Fibroblast of villous mesenchyme (primary cell): ENCODE data around the gene SLC6A4. TPM values are rescaled to one million over a fixed set of nuclear protein-coding genes. Genes with fewer than 3 reads are reported as not detected.
"Not testable (repeated sequence)": the region's sequence is repeated elsewhere in the genome, so short reads cannot be mapped to it uniquely, and the experiment has no call there.

Experiments used
- DNase-seq: peaks from one replicate; pipeline ENCODE4 v3.0.0-alpha.2; 2010; ENCODE audit warnings: low read depth
- H3K4me3 ChIP-seq: 2 replicates; pipeline ENCODE4 v1.5.1; 2011; ENCODE audit warnings: low read depth, mild to moderate bottlenecking, low read length
- CTCF ChIP-seq: IDR thresholded peaks from 2 replicates; pipeline ENCODE4 v1.5.1; 2012; ENCODE audit warnings: low read depth, mild to moderate bottlenecking, low read length; ENCODE audit not compliant: insufficient read depth
- small RNA-seq: library from RNA; depleted of rRNA; stranded (forward); fragments of <200 nt; gene quantifications from one replicate; pipeline ENCODE3, GENCODE V24; 2012
- total RNA-seq: library from RNA; depleted of rRNA; stranded (reverse); fragments of >200 nt; gene quantifications from 2 replicates; pipeline ENCODE4 v1.2.3, GENCODE V29; 2012

The SLC6A4 gene
- total RNA-seq, 1 donor = not detected

GRCh38 chr17:30158896-30159625, 76.4 kb downstream of the SLC6A4 start:
- no peak overlapping the region for H3K4me3 ChIP-seq
- DNase-seq = no peak
- TF ChIP-seq CTCF = no peak

DNA sequence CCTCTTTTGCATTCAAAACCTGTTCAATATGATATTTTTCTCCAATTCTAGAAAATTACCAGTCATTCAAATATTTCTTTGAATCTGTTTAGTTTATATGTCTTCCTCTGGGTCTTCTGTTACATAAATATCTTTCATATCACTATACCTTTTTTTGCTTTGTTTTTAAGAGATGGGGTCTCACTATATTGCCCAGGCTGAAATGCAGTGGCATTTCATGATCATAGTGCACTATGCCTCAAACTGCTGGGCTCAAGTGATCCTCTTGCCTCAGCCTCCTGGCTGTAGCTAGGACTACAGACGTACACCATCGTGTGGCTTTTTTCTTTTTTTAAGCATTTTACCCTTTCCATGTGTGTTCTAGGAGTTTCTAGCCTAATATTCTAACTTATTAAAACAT, 80.1 kb downstream of the SLC6A4 start:
- TF ChIP-seq CTCF = no peak
- no peak for DNase-seq
- no peak overlapping the region for H3K4me3 ChIP-seq

- no peak for DNase-seq
- no peak overlapping the region for H3K4me3 ChIP-seq
- TF ChIP-seq CTCF = no peak
These were observed 82.0 kb downstream of the SLC6A4 start for GRCh38 chr17:30153463-30153862.

DNA sequence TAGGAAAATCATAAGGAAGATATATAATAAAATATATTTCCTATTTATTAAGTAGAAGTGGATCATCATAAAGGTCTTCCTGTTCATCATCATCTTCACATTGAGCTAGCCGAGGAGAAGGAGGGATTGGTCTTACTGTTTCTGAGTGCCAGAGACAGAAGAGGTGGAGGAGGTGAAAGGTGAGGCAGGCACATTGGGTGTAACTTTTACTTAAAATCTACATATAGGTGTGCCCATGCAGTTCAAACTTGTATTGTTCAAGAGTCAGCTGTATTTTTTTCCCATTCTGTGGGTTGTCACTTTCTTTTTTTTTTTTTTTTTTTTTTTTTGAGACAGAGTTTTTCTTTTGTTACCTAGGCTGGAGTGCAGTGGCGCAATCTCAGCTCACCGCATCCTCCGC, 84.0 kb downstream of the SLC6A4 start:
- TF ChIP-seq CTCF = no peak
- no peak for DNase-seq

DNA sequence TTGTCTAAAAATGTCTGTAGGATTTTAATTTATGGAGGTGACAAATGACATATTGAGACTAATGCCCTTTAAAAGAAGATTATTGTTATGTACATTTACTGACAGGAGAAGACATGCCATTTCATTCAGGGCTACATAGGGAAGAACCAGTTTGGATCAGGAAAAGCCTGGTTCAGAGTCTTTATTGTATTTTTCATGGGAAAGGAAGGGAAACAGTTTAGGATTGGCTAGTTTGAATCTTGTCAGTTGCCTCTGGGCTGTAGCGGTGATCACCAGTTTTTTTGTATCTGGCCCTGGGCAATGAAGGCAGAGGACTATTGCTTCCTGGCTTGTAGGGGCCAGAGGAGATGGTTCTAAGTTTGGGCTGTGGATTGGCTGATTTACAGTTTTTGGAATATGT, 87.1 kb downstream of the SLC6A4 start:
- TF ChIP-seq CTCF = no peak
- DNase-seq = no peak
- no peak overlapping the region for H3K4me3 ChIP-seq

More for the DNA sequence above, 84.0 kb downstream of the SLC6A4 start:
- H3K4me3 ChIP-seq = no peak overlapping the region

GRCh38 chr17:30147860-30148259, 87.6 kb downstream of the SLC6A4 start:
- peak; percentile 22 for DNase-seq
- not testable (repeated sequence) for H3K4me3 ChIP-seq

Small RNAs within 50 kb of the gene (small RNA-seq; reads per million reads assigned to genes)
- 9.9 reads per million, percentile 90 among the genes with 10 or more reads in this experiment for gene RF00154

Other genes with a start within 250 kb of the SLC6A4 start
- 10.8 and 13.2 TPM in 2 replicates for gene NSRP1, start 118.9 kb downstream of the SLC6A4 start, total RNA-seq
- gene BLMH, start 56.2 kb upstream of the SLC6A4 start, total RNA-seq = 31.1 and 31.9 TPM in 2 replicates
- gene TMIGD1, start 98.4 kb upstream of the SLC6A4 start, total RNA-seq = not detected in 2 replicates
- gene CPD, start 143.2 kb upstream of the SLC6A4 start, total RNA-seq = 116 and 177 TPM in 2 replicates
- gene GOSR1, start 241.7 kb upstream of the SLC6A4 start, total RNA-seq = 17.7 and 35.0 TPM in 2 replicates